HEK293 (cell line): ENCODE data around the gene NIT1.

ENCODE experiments used
- GLI4 ChIP-seq: fragments of 450-650 bp; formaldehyde crosslinking; IDR thresholded peaks from 2 replicates; pipeline ENCODE4 v1.5.1; 2016; ENCODE audit warnings: missing biosample characterization, missing genetic modification characterization
- MEIS1 ChIP-seq: sonication (generic); formaldehyde crosslinking; IDR thresholded peaks from 2 replicates; pipeline ENCODE4 v1.8.1; 2022; ENCODE audit warnings: missing genetic modification reagents, mild to moderate bottlenecking, borderline replicate concordance
- ZBTB7A ChIP-seq: fragments of 450-650 bp; formaldehyde crosslinking; IDR thresholded peaks from 2 replicates; pipeline ENCODE4 v1.5.1; 2016; ENCODE audit warnings: low read depth, missing biosample characterization, missing genetic modification characterization
- ZFHX2 ChIP-seq: fragments of 450-650 bp; formaldehyde crosslinking; conservative IDR thresholded peaks from 2 replicates; pipeline ENCODE4 v1.5.1; 2016; ENCODE audit warnings: missing biosample characterization, missing genetic modification characterization
- ZNF146 ChIP-seq: fragments of 450-650 bp; formaldehyde crosslinking; IDR thresholded peaks from 2 replicates; pipeline ENCODE4 v1.5.1; 2016; ENCODE audit warnings: missing biosample characterization, missing genetic modification characterization
- ZNF302 ChIP-seq: fragments of 450-650 bp; formaldehyde crosslinking; IDR thresholded peaks from 2 replicates; pipeline ENCODE4 v1.5.1; 2016; ENCODE audit warnings: missing biosample characterization, missing genetic modification characterization, low read depth
- ZNF350 ChIP-seq: fragments of 450-650 bp; formaldehyde crosslinking; IDR thresholded peaks from 2 replicates; pipeline ENCODE4 v1.5.0; 2017; ENCODE audit warnings: missing biosample characterization, mild to moderate bottlenecking, missing genetic modification characterization
- ZNF501 ChIP-seq: fragments of 450-650 bp; formaldehyde crosslinking; IDR thresholded peaks from 2 replicates; pipeline ENCODE4 v1.5.1; 2016; ENCODE audit warnings: missing biosample characterization, missing genetic modification characterization
- TF ChIP-seq, protein P1 (sequence below): fragments of 450-650 bp; formaldehyde crosslinking; IDR thresholded peaks from 2 replicates; pipeline ENCODE4 v1.5.1; 2016; ENCODE audit warnings: missing biosample characterization, missing genetic modification characterization
- TF ChIP-seq, protein P2 (sequence below): IDR thresholded peaks from 2 replicates; pipeline ENCODE4 v1.6.1; 2011; ENCODE audit warnings: mild to moderate bottlenecking, low read depth, low read length, borderline replicate concordance

DNA sequence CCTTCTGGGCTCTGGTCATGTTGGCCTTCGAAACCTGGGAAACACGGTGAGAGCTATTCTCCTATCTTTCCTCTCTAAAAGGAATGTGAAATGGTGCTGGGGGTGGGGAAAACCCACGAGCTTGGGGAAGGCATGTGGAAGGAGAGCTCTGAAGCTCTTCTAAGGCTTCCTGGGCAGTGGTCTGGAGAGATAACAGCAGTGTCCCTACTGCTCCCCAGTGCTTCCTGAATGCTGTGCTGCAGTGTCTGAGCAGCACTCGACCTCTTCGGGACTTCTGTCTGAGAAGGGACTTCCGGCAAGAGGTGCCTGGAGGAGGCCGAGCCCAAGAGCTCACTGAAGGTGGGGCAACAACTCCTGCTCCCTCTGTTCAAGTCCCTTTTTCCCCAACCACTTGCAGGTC, 44.1 kb downstream of the NIT1 start:
- no peak for TF ChIP-seq MEIS1
- TF ChIP-seq ZFHX2, result no peak
- TF ChIP-seq, protein P1, sequence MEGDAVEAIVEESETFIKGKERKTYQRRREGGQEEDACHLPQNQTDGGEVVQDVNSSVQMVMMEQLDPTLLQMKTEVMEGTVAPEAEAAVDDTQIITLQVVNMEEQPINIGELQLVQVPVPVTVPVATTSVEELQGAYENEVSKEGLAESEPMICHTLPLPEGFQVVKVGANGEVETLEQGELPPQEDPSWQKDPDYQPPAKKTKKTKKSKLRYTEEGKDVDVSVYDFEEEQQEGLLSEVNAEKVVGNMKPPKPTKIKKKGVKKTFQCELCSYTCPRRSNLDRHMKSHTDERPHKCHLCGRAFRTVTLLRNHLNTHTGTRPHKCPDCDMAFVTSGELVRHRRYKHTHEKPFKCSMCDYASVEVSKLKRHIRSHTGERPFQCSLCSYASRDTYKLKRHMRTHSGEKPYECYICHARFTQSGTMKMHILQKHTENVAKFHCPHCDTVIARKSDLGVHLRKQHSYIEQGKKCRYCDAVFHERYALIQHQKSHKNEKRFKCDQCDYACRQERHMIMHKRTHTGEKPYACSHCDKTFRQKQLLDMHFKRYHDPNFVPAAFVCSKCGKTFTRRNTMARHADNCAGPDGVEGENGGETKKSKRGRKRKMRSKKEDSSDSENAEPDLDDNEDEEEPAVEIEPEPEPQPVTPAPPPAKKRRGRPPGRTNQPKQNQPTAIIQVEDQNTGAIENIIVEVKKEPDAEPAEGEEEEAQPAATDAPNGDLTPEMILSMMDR (tag by site-specific recombination), result no peak
- no peak for TF ChIP-seq GLI4
- no peak for TF ChIP-seq ZBTB7A (tag by site-specific recombination)
- TF ChIP-seq ZNF146 (tag by site-specific recombination), result no peak
- no peak for TF ChIP-seq ZNF350
- TF ChIP-seq ZNF302 (tag by site-specific recombination), result no peak
- no peak for TF ChIP-seq ZNF501 (tag by site-specific recombination)
- TF ChIP-seq, protein P2, sequence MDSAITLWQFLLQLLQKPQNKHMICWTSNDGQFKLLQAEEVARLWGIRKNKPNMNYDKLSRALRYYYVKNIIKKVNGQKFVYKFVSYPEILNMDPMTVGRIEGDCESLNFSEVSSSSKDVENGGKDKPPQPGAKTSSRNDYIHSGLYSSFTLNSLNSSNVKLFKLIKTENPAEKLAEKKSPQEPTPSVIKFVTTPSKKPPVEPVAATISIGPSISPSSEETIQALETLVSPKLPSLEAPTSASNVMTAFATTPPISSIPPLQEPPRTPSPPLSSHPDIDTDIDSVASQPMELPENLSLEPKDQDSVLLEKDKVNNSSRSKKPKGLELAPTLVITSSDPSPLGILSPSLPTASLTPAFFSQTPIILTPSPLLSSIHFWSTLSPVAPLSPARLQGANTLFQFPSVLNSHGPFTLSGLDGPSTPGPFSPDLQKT, result no peak
